Suprapubic skin (tissue), 4 donors: ENCODE data around the gene DNAJA2.

Experiments used
- EP300 ChIP-seq: sonication (generic); formaldehyde crosslinking; IDR thresholded peaks from one replicate; pipeline ENCODE4 v1.6.1; 2017; ENCODE audit warnings: antibody characterized with exemption
- POLR2A ChIP-seq, 2 donors: fragments of 450-650 bp; IDR thresholded peaks; one replicate each; pipeline ENCODE4 v1.6.1; 2017; ENCODE audit warnings: antibody characterized with exemption in 2 of 2, mild to moderate bottlenecking in 2 of 2, moderate library complexity in 2 of 2
- POLR2AphosphoS5 ChIP-seq, 3 donors: sonication (generic); formaldehyde crosslinking; IDR thresholded peaks; one replicate each; pipeline ENCODE4 v1.6.1; 2017; ENCODE audit warnings: antibody characterized with exemption in 3 of 3
- TF ChIP-seq, protein P1 (sequence below), 2 donors: fragments of 200-600 bp in 1 of 2; fragments of 450-650 bp in 1 of 2; sonication (generic) in 1 of 2; IDR thresholded peaks; one replicate each; pipeline ENCODE4 v1.5.1; 2016 to 2019; ENCODE audit warnings: antibody characterized with exemption in 2 of 2, mild to moderate bottlenecking in 1 of 2, moderate library complexity in 1 of 2

DNA sequence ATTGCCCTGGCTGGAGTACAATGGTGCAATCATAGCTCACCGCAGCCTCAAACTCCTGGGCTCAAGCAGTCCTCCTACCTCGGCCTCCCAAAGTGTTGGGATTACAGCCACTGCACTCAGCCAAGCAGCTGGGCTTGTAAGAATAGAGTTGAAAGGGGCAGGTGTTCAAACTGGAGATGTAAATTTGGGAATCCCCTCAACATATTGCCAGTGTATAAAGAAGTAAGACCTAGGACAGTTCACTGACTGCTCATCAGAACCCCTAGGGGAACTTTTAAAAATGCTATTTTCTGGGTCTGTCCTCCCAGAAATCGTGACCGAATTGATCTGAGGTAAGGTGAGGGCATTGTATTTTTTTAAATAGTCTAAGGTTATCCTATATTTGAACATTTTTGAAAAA is 8.9 kb upstream of the DNAJA2 start:
- TF ChIP-seq, protein P1, sequence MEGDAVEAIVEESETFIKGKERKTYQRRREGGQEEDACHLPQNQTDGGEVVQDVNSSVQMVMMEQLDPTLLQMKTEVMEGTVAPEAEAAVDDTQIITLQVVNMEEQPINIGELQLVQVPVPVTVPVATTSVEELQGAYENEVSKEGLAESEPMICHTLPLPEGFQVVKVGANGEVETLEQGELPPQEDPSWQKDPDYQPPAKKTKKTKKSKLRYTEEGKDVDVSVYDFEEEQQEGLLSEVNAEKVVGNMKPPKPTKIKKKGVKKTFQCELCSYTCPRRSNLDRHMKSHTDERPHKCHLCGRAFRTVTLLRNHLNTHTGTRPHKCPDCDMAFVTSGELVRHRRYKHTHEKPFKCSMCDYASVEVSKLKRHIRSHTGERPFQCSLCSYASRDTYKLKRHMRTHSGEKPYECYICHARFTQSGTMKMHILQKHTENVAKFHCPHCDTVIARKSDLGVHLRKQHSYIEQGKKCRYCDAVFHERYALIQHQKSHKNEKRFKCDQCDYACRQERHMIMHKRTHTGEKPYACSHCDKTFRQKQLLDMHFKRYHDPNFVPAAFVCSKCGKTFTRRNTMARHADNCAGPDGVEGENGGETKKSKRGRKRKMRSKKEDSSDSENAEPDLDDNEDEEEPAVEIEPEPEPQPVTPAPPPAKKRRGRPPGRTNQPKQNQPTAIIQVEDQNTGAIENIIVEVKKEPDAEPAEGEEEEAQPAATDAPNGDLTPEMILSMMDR (IDR thresholded peaks at IDR 0.05): no peak
- TF ChIP-seq POLR2A (IDR thresholded peaks at IDR 0.05) (no peak), EP300 (no peak), POLR2AphosphoS5 (IDR thresholded peaks at IDR 0.05) (no peak)
